GM12874 (cell line): Measurements from ENCODE around the gene EBI3.
A peak's percentile ranks its signal among the peaks of the same experiment; 100 is the strongest.

Source experiments
- CTCF ChIP-seq: IDR thresholded peaks from 2 replicates; pipeline ENCODE4 v1.5.1; 2011; ENCODE audit warnings: low read depth, mild to moderate bottlenecking, control low read depth, low read length, moderate library complexity; ENCODE audit not compliant: insufficient read depth

EBI3 gene

GRCh38 chr19:4224470-4224869 lies 4.9 kb upstream of the EBI3 start:
- TF ChIP-seq CTCF = no peak

GRCh38 chr19:4225885-4226284 lies 3.4 kb upstream of the EBI3 start:
- no peak for TF ChIP-seq CTCF

- TF ChIP-seq CTCF = no peak
These were observed 1.6 kb upstream of the EBI3 start for GRCh38 chr19:4227771-4228170.

GRCh38 chr19:4228765-4229178 lies 551 bp upstream of the EBI3 start:
- no peak for TF ChIP-seq CTCF

- no peak for TF ChIP-seq CTCF
These were observed 3.4 kb downstream of the EBI3 start for GRCh38 chr19:4232614-4233281.

GRCh38 chr19:4233282-4233853 lies 4.0 kb downstream of the EBI3 start:
- TF ChIP-seq CTCF = peak; percentile 95

- no peak for TF ChIP-seq CTCF
These were observed 5.0 kb downstream of the EBI3 start for GRCh38 chr19:4234142-4234861.
